Measurements from ENCODE around the gene HMHB1.
"Not testable (repeated sequence)": the region's sequence is repeated elsewhere in the genome, so short reads cannot be mapped to it uniquely, and the experiment has no call there.

HMHB1 gene

DNA sequence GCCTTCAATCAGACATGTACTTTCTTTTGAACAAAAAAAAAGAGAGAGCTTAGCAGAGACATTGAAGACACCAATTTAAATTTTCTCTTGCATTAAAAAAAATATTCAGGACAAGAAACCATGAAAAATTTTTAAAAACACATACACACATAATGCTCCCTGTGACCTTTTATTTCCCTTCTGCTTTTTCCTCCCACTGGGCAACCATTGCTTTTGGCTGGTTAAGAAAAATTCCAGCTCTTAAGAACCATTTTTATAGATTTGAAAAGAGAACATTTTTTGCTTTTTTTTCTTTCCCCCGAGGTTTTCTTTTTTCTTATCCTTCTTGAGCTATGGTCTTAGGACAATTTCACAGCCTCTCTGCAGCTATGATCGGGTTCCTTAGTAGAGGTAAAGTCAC, 6.1 kb upstream of the HMHB1 start:
- DNase-seq = no peak

DNA sequence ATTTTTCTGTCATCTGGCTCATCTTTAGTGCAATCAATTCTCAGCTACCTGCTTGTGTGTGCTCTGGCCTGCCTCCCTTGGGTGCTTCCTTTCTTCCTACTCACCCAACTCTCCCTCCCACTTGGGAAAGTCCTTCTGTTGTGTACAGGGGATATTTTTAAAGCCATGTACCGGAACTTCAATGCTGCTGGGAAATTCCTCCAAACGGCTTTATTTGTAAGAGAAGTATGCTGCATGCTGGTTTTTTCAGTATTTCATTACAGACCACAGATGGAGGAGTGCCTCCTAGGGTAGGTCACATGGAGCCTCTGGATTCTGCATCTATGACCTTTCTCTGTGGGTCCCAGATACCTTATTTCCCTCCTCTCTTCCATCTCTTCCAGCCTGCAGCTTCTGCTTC, 5.4 kb upstream of the HMHB1 start:
- no peak for DNase-seq

DNA sequence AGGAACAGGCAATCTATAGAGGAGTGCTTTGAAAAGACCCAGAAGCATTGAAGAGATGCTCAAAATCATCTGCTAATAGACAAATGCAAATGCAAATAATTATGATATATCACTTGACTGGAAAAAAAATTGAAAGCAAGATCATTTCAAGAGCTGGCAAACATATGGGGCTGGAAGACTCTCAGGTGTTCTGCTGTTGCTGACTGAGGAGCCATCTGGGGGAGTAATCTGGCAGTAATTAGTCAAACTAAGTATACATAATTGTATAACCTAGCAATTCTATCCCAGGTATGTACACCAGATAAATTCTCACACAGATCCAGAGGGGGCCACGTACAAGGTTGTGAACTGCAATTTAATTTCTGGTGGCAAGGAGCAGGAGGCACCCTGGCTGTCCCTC, 4.6 kb upstream of the HMHB1 start:
- DNase-seq = no peak

GRCh38 chr5:143816370-143816769, 4.4 kb downstream of the HMHB1 start:
- not testable (repeated sequence) for DNase-seq

- DNase-seq = no peak
Observed at GRCh38 chr5:143819716-143820115, 7.8 kb downstream of the HMHB1 start.

- no peak for DNase-seq
Observed at GRCh38 chr5:143820451-143820850, 8.5 kb downstream of the HMHB1 start.

GRCh38 chr5:143824851-143825720, 13.1 kb downstream of the HMHB1 start:
- peak; percentile 76 for DNase-seq

DNA sequence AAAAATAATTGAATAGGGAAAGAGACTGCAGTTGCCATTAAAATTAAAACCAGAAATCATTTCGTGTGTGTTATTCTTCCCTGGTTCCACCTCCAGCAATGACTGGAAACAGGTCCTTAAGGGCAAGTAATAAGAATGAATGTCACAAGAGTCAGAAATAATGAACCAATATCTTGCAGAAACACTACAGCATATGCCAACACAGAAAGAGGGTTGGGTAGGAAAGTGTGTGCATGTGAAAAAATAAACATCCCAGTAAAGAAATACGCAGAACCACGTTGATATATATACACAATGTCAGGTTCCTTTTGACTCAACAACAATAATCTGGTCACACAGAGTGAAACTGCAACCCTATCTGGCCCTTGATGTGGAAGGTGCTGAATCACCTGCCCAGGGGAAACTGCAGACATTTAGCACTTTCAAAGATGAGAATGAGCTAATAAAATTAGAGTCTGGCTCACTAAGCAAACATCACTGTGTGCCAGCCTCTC, 15.0 kb downstream of the HMHB1 start:
- DNase-seq = no peak

DNA sequence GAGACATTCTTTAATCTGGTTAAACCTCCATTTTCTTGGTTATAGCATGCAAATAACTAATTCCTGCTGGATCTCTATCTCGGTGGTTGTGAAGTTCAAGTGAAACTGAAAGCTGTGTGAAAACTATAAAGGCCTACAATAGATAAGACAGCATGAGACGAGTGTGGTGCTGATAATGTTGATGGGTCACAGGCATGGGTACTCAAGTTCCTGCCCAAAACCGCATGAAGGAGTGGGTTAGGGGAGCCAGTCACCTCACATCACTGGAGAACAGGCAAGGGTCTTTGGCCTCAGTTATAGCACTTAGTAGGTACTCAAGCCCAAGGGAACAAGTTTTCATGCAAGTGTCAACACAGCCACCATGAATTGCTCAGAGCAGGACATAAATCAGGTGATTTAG, 16.7 kb downstream of the HMHB1 start:
- DNase-seq = no peak

GRCh38 chr5:143833177-143833576, 21.2 kb downstream of the HMHB1 start:
- no peak for DNase-seq

- no peak for DNase-seq
Observed at GRCh38 chr5:143835251-143835650, 23.3 kb downstream of the HMHB1 start.

GRCh38 chr5:143836161-143836725, 24.3 kb downstream of the HMHB1 start:
- no peak for DNase-seq

- no peak for DNase-seq
Observed at GRCh38 chr5:143837306-143837848, 25.4 kb downstream of the HMHB1 start.

DNA sequence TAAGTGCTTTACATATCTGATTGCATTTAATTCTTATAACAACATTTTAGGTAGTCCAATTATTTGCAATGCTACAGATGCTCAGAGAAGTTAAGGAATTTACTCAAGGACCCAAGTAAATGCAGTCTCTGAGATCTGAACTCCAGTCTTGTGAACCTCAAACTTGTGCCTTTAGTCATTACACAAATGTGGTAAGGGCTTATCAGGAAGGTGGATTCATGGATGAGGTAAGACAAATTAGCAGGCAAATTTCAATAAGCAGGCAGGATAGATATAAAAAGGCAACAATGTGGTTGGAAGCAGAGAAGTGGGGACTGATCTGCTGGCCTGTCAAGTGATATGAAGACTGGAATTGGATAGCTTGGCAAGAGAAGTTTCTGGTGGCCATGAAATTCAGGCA, 29.5 kb downstream of the HMHB1 start:
- no peak for DNase-seq

GRCh38 chr5:143842920-143843319, 31.0 kb downstream of the HMHB1 start:
- no peak for DNase-seq

DNA sequence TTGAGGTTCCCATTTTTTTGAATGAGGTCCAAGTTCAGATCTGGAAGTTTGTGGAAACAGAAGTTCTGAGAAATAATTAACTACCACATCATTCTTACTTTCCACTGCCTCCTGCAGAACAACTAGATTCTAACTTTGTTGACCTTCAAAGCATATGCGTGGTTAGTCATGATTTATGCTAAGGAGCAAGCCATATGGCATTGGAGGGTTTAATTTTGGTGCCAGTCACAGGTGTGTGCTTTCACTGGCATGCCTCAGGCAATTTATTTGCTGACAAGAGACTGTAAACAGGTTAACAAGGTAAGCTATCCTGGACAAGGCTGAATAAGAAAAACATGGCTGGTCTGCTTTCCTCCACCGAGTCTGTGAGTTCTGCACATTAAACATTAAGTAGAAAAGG, 31.5 kb downstream of the HMHB1 start:
- DNase-seq = no peak

- no peak for DNase-seq
Observed at GRCh38 chr5:143850050-143850683, 38.2 kb downstream of the HMHB1 start.

GRCh38 chr5:143851383-143851782, 39.4 kb downstream of the HMHB1 start:
- no peak for DNase-seq

GRCh38 chr5:143860211-143860610, 48.2 kb downstream of the HMHB1 start:
- no peak for DNase-seq

GRCh38 chr5:143862271-143862670, 50.3 kb downstream of the HMHB1 start:
- no peak for DNase-seq

DNA sequence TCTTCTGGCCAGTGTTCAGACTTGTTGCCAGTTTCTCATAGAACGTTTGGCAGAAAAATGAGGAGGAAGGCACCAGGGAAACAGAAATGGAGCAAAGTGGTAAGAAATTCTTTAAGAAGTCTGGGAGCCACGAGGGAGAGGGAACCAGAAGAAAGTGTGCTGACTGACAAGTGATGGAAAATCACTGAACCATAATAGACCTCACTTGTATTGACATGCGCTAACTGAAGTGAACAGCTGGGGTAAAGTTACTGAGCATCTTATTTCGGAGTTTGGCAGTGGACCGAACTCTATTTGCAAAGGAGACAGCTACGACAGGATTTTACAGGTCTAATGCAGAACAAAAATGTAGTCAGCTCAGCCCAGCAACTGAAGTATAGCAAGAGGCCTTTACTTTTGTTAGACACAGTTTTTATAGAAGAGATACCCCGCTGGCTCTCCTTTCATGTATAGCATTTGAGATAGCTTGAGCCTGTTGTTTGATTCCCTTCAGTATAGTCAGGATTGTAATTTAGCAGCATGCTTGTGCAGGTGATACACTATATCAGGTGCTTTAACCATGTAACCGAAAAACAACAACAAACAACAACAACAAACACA, 53.6 kb downstream of the HMHB1 start:
- DNase-seq = no peak

Measured in CD4-positive, alpha-beta T cell treated with Interleukin-15 for 1 hour (primary cell).